HepG2 (cell line): Measurements from ENCODE around the gene TFRC. TPM values are rescaled to one million over a fixed set of nuclear protein-coding genes. Genes with fewer than 3 reads are reported as not detected.
A peak's percentile ranks its signal among the peaks of the same experiment; 100 is the strongest.

ENCODE experiments used
- ATAC-seq: fragments of 200-7000 bp; cut with Tn5 transposase; 3 replicates; pipeline ENCODE4 v1.9.1; 2020; ENCODE audit warnings: mild to moderate bottlenecking, moderate library complexity
- BruUV-seq: library from RNA; stranded (reverse); fragments of 400-500 nt; replicated peaks from 2 replicates; lab custom pipeline; 2021; lab: Mats Ljungman, UMichigan
- CTCF ChIA-PET: fragments of 300-600 bp; formaldehyde crosslinking; extraction: SDS; loops from one replicate; lab custom pipeline; 2021; ENCODE audit warnings: low total read pairs, inconsistent platforms, low intra/inter-chr PET ratio; lab: Yijun Ruan, JAX
- POLR2A ChIA-PET: fragments of 350-600 bp; sonication (Branson Sonifier 250); formaldehyde crosslinking; loops from one replicate; lab custom pipeline; 2020; ENCODE audit warnings: antibody characterized with exemption, inconsistent platforms; lab: Yijun Ruan, JAX
- DNase-seq: peaks from one replicate; pipeline ENCODE4 v3.0.0-alpha.2; 2015; ENCODE audit warnings: low spot score
- FAIRE-seq: peaks from 3 replicates; lab custom pipeline; 2011; peaks lifted over from hg19 to GRCh38; lab: Jason Lieb, UNC
- H2AFZ ChIP-seq: one replicate; pipeline ENCODE4 v1.6.1; 2011; ENCODE audit warnings: low read length, inconsistent platforms
- H3K27ac ChIP-seq: fragments of 300-600 bp; 3 replicates; pipeline ENCODE4 v1.8.0; 2011; ENCODE audit warnings: mixed run types, mild to moderate bottlenecking, mixed read lengths, low read length, inconsistent platforms; ENCODE audit not compliant: insufficient read depth; ENCODE audit errors: extremely low read length
- H3K27me3 ChIP-seq, 2 experiments: fragments of 200-600 bp in 1 of 2; 2 replicates in 1 of 2; 3 replicates in 1 of 2; pipeline versions ENCODE4 v1.6.0 to v1.8.0; 2011; ENCODE audit warnings: low read length in 2 of 2, mild to moderate bottlenecking in 2 of 2, moderate library complexity in 2 of 2, inconsistent platforms in 1 of 2; ENCODE audit not compliant: insufficient read depth in 2 of 2, control insufficient read depth in 1 of 2
- H3K36me3 ChIP-seq, 2 experiments: fragments of 200-600 bp in 1 of 2; replicated peaks in 1 of 2; 2 replicates in 1 of 2; 3 replicates in 1 of 2; pipeline versions ENCODE4 v1.5.1 to v1.8.0; 2011; ENCODE audit warnings: low read length in 2 of 2, inconsistent platforms in 1 of 2; ENCODE audit not compliant: insufficient read depth in 2 of 2, control insufficient read depth in 1 of 2
- H3K4me1 ChIP-seq: 2 replicates; pipeline ENCODE4 v1.5.1; 2012; ENCODE audit warnings: low read length, inconsistent platforms; ENCODE audit not compliant: insufficient read depth
- H3K4me2 ChIP-seq: 2 replicates; pipeline ENCODE4 v1.6.0; 2011; ENCODE audit warnings: low read depth, low read length, inconsistent platforms
- H3K4me3 ChIP-seq, 3 experiments: fragments of 200-600 bp in 1 of 3; sonication (generic), shearing (Covaris generic) in 1 of 3; replicated peaks in 1 of 3; 2 replicates each; pipeline ENCODE4 v1.5.1; 2011 to 2016; ENCODE audit warnings: low read length in 3 of 3, inconsistent platforms in 2 of 3, low read depth in 2 of 3, mild to moderate bottlenecking in 2 of 3, control low read depth in 1 of 3, mixed read lengths in 1 of 3; ENCODE audit not compliant: insufficient read depth in 1 of 3
- H3K79me2 ChIP-seq: one replicate; pipeline ENCODE4 v1.6.1; 2011; ENCODE audit warnings: low read length, inconsistent platforms; ENCODE audit not compliant: insufficient read depth
- H3K9ac ChIP-seq: 2 replicates; pipeline ENCODE4 v1.6.0; 2011; ENCODE audit warnings: mild to moderate bottlenecking, low read depth, low read length, inconsistent platforms; ENCODE audit not compliant: insufficient read depth
- H3K9me3 ChIP-seq: 2 replicates; pipeline ENCODE4 v1.5.1; 2012; ENCODE audit warnings: mild to moderate bottlenecking, low read length
- H4K20me1 ChIP-seq: 2 replicates; pipeline ENCODE4 v1.6.0; 2011; ENCODE audit warnings: inconsistent platforms, mild to moderate bottlenecking, low read length, moderate library complexity; ENCODE audit not compliant: insufficient read depth
- CREB1 ChIP-seq, 2 experiments: fragments of 450-650 bp in 1 of 2; IDR thresholded peaks; 2 replicates each; pipeline ENCODE4 v1.6.1; 2016 to 2017; ENCODE audit warnings: control low read depth in 1 of 2, mild to moderate bottlenecking in 1 of 2, missing compliant biosample characterization in 1 of 2, missing genetic modification characterization in 1 of 2
- POLR2AphosphoS2 ChIP-seq: IDR thresholded peaks from 2 replicates; pipeline ENCODE4 v1.6.1; 2011; ENCODE audit warnings: low read depth, low read length, improper control_type of control experiment
- REXO4 ChIP-seq: sonication (generic); formaldehyde crosslinking; IDR thresholded peaks from 2 replicates; pipeline ENCODE4 v1.8.0; 2022; ENCODE audit warnings: missing genetic modification reagents, mild to moderate bottlenecking, borderline replicate concordance
- ZNF276 ChIP-seq: sonication (generic); formaldehyde crosslinking; IDR thresholded peaks from 2 replicates; pipeline ENCODE4 v1.4.0; 2020; ENCODE audit warnings: mild to moderate bottlenecking, low read depth, missing genetic modification reagents
- ZNF558 ChIP-seq: sonication (generic); formaldehyde crosslinking; IDR thresholded peaks from 2 replicates; pipeline ENCODE4 v1.9.0; 2022; ENCODE audit warnings: mild to moderate bottlenecking, missing genetic modification reagents, borderline replicate concordance
- ZNF614 ChIP-seq: IDR thresholded peaks from 2 replicates; pipeline ENCODE4 v1.6.1; 2018; ENCODE audit warnings: missing biosample characterization, missing genetic modification reagents, inconsistent platforms, borderline replicate concordance
- ZNF646 ChIP-seq: sonication (generic); formaldehyde crosslinking; IDR thresholded peaks from 2 replicates; pipeline ENCODE4 v1.9.0; 2021; ENCODE audit warnings: mild to moderate bottlenecking, missing genetic modification reagents
- WGBS: methylation state at CpG from one replicate; pipeline ENCODE4 v1.1.6; 2017; ENCODE audit warnings: low lambda C conversion rate; 5-methylcytosine and 5-hydroxymethylcytosine counted together
- in situ Hi-C: cut with HindIII; loops from 2 replicates; pipeline ENCODE4 v1.10.0; 2017; ENCODE audit warnings: low pct_unique_long_range_greater_than_20kb; ENCODE audit not compliant: extremely low pct_ligation_motif_present
- intact Hi-C: fragments of 100-400 bp; cut with micrococcal nuclease; formaldehyde crosslinking; loops from one replicate; pipeline ENCODE4 v1.10.0; 2022; ENCODE audit not compliant: unreplicated experiment
- polyA plus RNA-seq, 8 experiments: library from polyadenylated mRNA; depleted of rRNA in 3 of 8; stranded (reverse) in 7 of 8; unstranded in 1 of 8; fragments of >200 nt; fragmentation: Illumina TruSeq in 4 of 8; extraction: Trizol in 4 of 8; gene quantifications; 2 replicates each; pipeline versions ENCODE4 v1.2.1 to v1.2.3, GENCODE V29; 2011 to 2016; ENCODE audit warnings: low read depth in 4 of 8, missing spikeins in 1 of 8, mixed read lengths in 1 of 8; ENCODE audit not compliant: insufficient read depth in 1 of 8
- total RNA-seq, 5 experiments: library from RNA; depleted of rRNA; stranded (reverse); fragments of >200 nt; fragmentation: Illumina TruSeq; extraction: Trizol; gene quantifications; 2 replicates each; pipeline ENCODE4 v1.2.3, GENCODE V29; 2016; ENCODE audit warnings: low read depth in 1 of 5

TFRC gene
- total and polyA plus RNA-seq, 2 of the 13 experiments (the other 11 are each of a cell fraction or from before 2014, with no cell fraction given), result 188 to 274 TPM

DNA sequence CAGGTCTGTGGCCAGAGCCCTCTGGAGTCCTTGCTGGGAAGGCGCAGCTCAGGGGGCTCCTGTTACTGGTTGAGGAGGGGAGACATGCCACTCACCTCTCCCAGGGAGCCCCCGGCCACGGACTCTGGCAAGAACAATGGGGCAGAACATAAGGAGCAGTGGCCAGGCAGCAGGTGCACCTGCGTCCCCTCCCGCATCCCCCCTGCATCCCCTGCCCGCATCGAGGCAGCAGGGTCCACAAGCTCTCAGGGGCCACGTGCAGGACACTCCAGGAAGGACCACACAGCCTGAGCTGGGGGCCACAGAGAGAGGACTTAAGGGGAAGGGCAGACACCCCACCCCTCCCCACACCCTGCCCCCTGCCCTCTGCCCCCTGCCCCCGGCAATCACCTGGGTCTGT is 73.0 kb downstream of the TFRC start (continued):
- TF ChIP-seq ZNF558 (CRISPR knock-in tag), result no peak

- CTCF ChIA-PET, result no interaction called here
- Histone ChIP-seq H3K79me2 (no peaks in the 10 kb centered on the region), H3K4me2 (no peak overlapping the region), H3K36me3 (no peaks in the 10 kb centered on the region), H3K9ac (no peak overlapping the region)
- in situ Hi-C loops, result no loop called here
- POLR2A ChIA-PET, result no interaction called here
- no peak for DNase-seq
- TF ChIP-seq REXO4 (CRISPR knock-in tag) (no peak), CREB1 (IDR thresholded peaks at IDR 0.05) (0 out of 2 replicates have a peak, but pooled peaks have one; percentile 13), CREB1 (CRISPR knock-in tag; IDR thresholded peaks at IDR 0.05) (no peak)
- TF ChIP-seq, all 625 proteins: peak for 1
- Histone ChIP-seq H3K4me3 (no peak overlapping the region), H3K27ac (no peak overlapping the region), H2AFZ (no peak overlapping the region), H4K20me1 (no peaks in the 10 kb centered on the region), H3K9me3 (no peaks in the 10 kb centered on the region), H3K4me1 (no peaks in the 10 kb centered on the region; the same call in 1 of the 2 replicates), H3K27me3 (peaks cover 4 to 34% of the 10 kb centered on the region in 2 experiments; a peak in 4 of 5 replicates)
- WGBS, result 40% methylated on average over 18 of the region's 18 CpGs
- no TSS peak for BruUV-seq
- FAIRE-seq (no peak), ATAC-seq (no peak)
- intact Hi-C loops, result no loop called here
Measured at GRCh38 chr3:196008387-196008786, 73.5 kb downstream of the TFRC start.

DNA sequence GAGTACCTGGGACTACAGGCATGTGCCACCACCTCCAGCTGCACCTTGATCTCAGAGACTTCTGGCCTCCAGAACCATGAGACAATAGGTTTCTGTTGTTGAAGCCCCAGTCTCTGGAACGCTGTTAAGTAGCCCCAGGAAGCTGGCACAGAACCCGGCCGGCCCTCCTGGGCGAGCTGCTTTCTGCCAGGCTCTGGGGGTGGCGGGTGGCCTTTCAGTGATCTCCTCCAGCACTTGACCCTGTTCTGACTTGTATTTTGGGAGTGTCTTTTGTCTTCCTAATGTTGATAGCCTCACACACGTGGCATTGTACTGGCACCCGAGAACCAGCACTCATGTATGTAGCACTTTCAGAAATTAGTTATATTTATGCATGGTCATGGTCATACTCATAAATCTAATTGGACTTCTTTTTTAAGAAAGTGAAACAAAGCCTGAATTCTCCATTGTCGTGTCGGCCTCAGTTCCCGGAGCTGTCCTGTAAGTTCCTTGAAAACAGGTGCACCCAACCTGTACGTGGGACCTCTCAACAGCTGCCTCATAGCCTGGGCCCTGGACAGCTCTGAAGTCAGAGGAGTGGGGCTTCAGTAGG is 74.0 kb downstream of the TFRC start:
- no peaks in the 10 kb centered on the region; the same call in 1 of the 2 replicates for H3K4me1 ChIP-seq
- BruUV-seq, result no TSS peak
- ATAC-seq, result no peak
- no peak for FAIRE-seq
- CTCF ChIA-PET, result no interaction called here
- intact Hi-C loops, result no loop called here
- H3K9ac ChIP-seq, result no peak overlapping the region
- no peak overlapping the region for H2AFZ ChIP-seq
- no peak overlapping the region for H3K4me3 ChIP-seq
- no peaks in the 10 kb centered on the region for H3K79me2 ChIP-seq
- H3K36me3 ChIP-seq, result no peaks in the 10 kb centered on the region
- in situ Hi-C loops, result no loop called here
- no peak overlapping the region for H3K4me2 ChIP-seq
- H3K27ac ChIP-seq, result no peak overlapping the region
- no peaks in the 10 kb centered on the region for H3K9me3 ChIP-seq
- WGBS, result 64% methylated on average over 6 of the region's 11 CpGs
- POLR2A ChIA-PET, result no interaction called here
- DNase-seq, result no peak
- H3K27me3 ChIP-seq, result peaks cover 4 to 36% of the 10 kb centered on the region in 2 experiments; a peak in 3 of 5 replicates
- H4K20me1 ChIP-seq, result no peaks in the 10 kb centered on the region
- TF ChIP-seq ZNF276 (CRISPR knock-in tag), result no peak
- no peak for TF ChIP-seq ZNF646 (CRISPR knock-in tag)
- TF ChIP-seq POLR2AphosphoS2, result no peak
- TF ChIP-seq ZNF614 (CRISPR knock-in tag), result no peak
